ENCODE results near the gene STMN1. TPM values are rescaled to one million over a fixed set of nuclear protein-coding genes. Genes with fewer than 3 reads are reported as not detected.

STMN1 gene
- total RNA-seq, 4 donors from 2014 or later, result 15.0 to 25.7 (median 16.8) TPM

DNA sequence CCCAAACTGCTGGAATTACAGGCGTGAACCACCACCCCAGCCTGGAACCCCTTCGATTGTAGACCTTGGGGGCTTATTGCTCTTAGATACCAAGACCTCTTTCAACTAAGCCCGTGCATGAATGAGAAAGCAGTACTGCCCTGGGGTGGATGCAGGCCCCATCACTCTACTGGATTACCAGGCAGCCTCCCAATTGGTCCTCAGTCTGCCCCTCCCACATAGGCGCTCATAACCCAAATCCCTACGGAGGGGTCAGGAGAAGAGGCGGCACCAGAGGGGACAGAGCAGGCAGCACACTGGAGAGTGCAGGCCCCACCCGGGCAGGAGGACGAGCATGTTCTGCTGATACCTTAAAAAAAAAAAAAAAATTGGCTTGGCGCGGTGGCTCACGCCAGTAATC, 12.4 kb upstream of the STMN1 start:
- no peak overlapping the region for H3K4me3 ChIP-seq
- intact Hi-C loops (cut with DNase I), result no loop called here
- 93% methylated on average over 11 of the region's 11 CpGs for WGBS
- TF ChIP-seq POLR2A (IDR thresholded peaks at IDR 0.05; ENCODE audit: low read depth) (no peak), EP300 (IDR thresholded peaks at IDR 0.05) (no peak), CTCF (IDR thresholded peaks at IDR 0.05) (no peak), POLR2AphosphoS5 (IDR thresholded peaks at IDR 0.05) (no peak)
- no peak overlapping the region for H3K27ac ChIP-seq (replicated peaks in 1 of 4)
- H3K36me3 ChIP-seq, result no peaks in the 10 kb centered on the region
- H3K27me3 ChIP-seq, result peaks cover 0 to 3% (median 0%) of the 10 kb centered on the region in 4 donors
- no peaks in the 10 kb centered on the region for H3K9me3 ChIP-seq
- H3K4me1 ChIP-seq, result peaks cover 9 to 18% (median 16%) of the 10 kb centered on the region in 4 donors
- DNase-seq (ENCODE audit: extremely low spot score), result no peak

DNA sequence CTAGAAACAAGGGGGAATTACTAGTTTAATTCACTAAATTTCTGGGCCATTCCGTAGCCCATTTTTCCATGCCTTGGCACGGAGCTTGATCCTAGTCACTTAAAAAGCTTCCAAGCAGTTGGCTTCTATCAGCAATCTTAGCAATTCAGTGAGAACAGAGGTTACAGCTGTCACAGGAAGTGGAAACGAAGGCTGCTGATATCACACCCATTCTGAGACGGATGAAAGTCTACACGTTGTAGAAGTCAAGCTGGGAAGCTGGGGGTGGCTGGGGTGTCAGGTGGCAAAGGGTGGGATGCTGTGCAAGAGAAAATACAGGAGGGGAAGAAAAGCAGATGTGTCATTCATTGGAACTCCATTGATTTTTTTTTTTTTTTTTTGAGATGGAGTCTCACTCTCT, 11.8 kb upstream of the STMN1 start:
- WGBS, result 46% methylated on average over 5 of the region's 5 CpGs
- Histone ChIP-seq H3K36me3 (no peaks in the 10 kb centered on the region), H3K4me1 (peaks cover 4 to 12% (median 10%) of the 10 kb centered on the region in 4 donors), H3K4me3 (no peak overlapping the region), H3K9me3 (no peaks in the 10 kb centered on the region), H3K27ac (replicated peaks in 1 of 4) (no peak overlapping the region), H3K27me3 (peaks cover 0 to under 1% (median 0%) of the 10 kb centered on the region in 4 donors)
- no peak for DNase-seq (ENCODE audit: extremely low spot score)
- TF ChIP-seq EP300 (IDR thresholded peaks at IDR 0.05) (no peak), CTCF (IDR thresholded peaks at IDR 0.05) (no peak), POLR2AphosphoS5 (IDR thresholded peaks at IDR 0.05) (no peak), POLR2A (IDR thresholded peaks at IDR 0.05; ENCODE audit: low read depth) (no peak)
- intact Hi-C loops (cut with DNase I), result no loop called here

- Histone ChIP-seq H3K9me3 (no peaks in the 10 kb centered on the region), H3K36me3 (no peaks in the 10 kb centered on the region), H3K27me3 (no peaks in the 10 kb centered on the region), H3K4me1 (no peaks in the 10 kb centered on the region), H3K27ac (replicated peaks in 1 of 4) (no peak overlapping the region), H3K4me3 (no peak overlapping the region)
- WGBS, result 100% methylated on average over 2 of the region's 2 CpGs
- no peak for DNase-seq (ENCODE audit: extremely low spot score)
- intact Hi-C loops (cut with DNase I), result no loop called here
- TF ChIP-seq EP300 (IDR thresholded peaks at IDR 0.05) (no peak), POLR2AphosphoS5 (IDR thresholded peaks at IDR 0.05) (no peak), CTCF (IDR thresholded peaks at IDR 0.05) (no peak), POLR2A (IDR thresholded peaks at IDR 0.05; ENCODE audit: low read depth) (no peak)
Observed at GRCh38 chr1:25916460-25916859, 10.2 kb upstream of the STMN1 start.

- H3K4me3 ChIP-seq, result no peak overlapping the region
- WGBS, result 91% methylated on average over 3 of the region's 3 CpGs
- intact Hi-C loops (cut with DNase I), result no loop called here
Observed at GRCh38 chr1:25914074-25914995, 8.1 kb upstream of the STMN1 start.

More at GRCh38 chr1:25914074-25914995, 8.1 kb upstream of the STMN1 start:
- DNase-seq (ENCODE audit: extremely low spot score), result no peak
- no peaks in the 10 kb centered on the region for H3K36me3 ChIP-seq
- no peaks in the 10 kb centered on the region for H3K27me3 ChIP-seq
- H3K9me3 ChIP-seq, result no peaks in the 10 kb centered on the region
- no peak overlapping the region for H3K27ac ChIP-seq (replicated peaks in 1 of 4)
- no peaks in the 10 kb centered on the region for H3K4me1 ChIP-seq
- TF ChIP-seq CTCF (IDR thresholded peaks at IDR 0.05), result no peak
- TF ChIP-seq POLR2AphosphoS5 (IDR thresholded peaks at IDR 0.05), result no peak
- no peak for TF ChIP-seq EP300 (IDR thresholded peaks at IDR 0.05)
- TF ChIP-seq POLR2A (IDR thresholded peaks at IDR 0.05; ENCODE audit: low read depth), result no peak

Measured in esophagus muscularis mucosa (tissue), 4 donors.